NCI-H524 treated with DMSO at 0.1 percent for 48 hours (cell line): Measurements from ENCODE around the gene NAPG.
A peak's percentile ranks its signal among the peaks of the same experiment; 100 is the strongest.
"Not testable (repeated sequence)": the region's sequence is repeated elsewhere in the genome, so short reads cannot be mapped to it uniquely, and the experiment has no call there.

Experiments used
- DNase-seq: peaks from one replicate; lab custom pipeline; 2025; lab: John Stamatoyannopoulos, UW

The NAPG gene

DNA sequence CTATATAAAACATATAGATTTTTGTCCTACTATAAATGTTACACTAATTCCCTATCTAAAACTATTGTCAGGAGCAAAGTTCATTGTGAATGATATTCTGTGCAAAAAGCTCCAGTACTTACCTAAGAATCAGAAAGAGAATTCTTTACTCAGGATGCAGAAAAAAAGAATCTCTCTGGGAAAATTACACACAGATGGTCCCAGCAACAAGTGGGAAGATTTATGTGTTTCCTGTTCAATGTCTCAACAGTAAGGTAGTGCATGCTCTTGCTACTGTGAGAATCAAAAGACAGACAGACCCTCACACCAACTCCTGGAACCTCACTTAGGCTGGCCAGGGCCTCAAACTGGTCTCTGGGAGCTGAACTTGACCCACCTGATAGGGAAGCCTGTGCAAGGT is 11.2 kb upstream of the NAPG start:
- no peak for DNase-seq

DNA sequence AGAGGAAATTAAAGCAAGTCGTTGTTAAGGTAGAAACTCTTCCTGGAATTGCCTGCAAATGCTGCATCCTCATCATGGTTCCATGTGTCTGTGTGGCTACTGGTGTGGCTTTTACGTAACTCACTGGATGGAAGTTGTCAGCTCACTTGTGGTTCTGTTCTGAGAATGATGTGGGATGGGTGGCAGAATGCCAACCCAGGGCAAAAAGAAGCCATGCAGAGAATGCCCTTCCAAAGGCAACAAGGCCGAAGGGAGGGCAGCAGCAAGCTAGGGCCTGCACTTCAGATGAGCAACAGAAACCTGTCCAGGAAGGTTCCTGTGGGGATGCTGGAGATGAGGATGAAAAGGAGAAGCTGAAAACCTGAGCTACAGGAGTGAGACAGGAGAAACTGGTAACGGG is 10.4 kb upstream of the NAPG start:
- no peak for DNase-seq

DNA sequence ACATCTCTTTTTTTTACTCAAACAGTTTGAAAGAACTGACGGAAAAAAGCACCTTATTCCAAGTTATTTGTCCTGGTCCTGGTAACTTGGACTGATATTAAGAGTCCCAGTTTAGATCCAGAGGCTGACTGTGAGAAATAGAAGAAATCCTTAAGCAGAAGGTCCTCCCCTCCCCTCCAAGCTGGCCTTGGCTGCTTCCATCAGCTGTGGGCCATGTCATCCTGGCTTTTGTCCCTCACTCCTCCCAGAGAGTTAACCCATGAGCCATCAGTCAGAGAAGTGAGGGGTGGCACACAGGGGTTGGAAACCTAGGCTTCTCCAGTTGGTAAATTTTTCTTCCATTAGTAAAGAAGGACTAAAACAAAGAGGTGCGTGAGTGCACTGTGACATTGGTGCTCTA is 9.7 kb upstream of the NAPG start:
- DNase-seq, result no peak

DNA sequence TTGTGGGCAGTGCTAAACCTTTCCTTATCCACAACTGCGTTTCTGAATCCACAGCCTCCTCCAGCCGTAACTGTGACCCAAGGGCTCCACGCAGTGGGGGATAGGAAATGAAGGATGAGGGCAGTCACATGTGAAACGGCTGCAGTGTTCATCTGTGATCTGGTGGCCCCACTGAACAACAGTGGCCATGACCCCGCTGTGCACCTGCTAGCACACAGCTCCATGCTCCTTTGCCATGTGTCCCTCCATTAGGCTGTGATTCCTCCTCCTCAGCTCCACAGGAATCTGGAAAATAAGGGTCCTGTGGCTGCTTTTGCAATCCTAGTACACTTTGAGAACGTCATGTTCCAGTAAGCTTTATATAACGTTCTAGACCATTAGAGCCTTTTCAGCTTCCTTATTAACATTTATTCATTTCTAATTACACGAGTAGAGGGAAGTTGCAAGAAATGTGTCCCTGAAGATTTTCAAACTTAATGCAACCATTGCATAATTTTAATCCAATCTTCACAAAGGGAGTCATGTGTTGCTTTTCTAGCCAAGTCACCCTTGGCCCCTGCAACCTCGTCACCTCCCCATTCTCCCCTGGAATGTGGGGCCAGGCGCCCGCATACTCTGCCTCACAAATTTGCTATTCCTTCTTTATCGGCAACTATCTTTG is 7.1 kb upstream of the NAPG start:
- peak; percentile 58 for DNase-seq

DNA sequence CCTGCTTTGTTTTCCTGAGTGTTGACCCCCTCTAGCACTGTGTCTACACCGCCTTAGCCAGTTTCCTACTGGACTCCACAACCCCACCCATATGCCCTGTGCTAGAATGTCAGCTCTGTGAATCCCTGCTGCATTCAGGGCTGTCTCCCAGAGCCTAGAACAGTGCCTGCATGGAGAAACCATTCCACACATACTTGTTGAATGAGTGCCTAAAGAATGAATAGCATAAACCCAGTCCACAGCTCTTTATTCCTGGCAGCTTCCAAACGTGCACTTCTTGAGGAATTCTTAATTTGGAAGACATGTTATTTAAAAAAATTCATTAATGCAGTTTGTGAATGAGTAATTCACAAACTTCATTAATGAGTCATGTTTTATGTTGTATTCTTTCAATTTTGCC is 6.5 kb upstream of the NAPG start:
- DNase-seq, result no peak

DNA sequence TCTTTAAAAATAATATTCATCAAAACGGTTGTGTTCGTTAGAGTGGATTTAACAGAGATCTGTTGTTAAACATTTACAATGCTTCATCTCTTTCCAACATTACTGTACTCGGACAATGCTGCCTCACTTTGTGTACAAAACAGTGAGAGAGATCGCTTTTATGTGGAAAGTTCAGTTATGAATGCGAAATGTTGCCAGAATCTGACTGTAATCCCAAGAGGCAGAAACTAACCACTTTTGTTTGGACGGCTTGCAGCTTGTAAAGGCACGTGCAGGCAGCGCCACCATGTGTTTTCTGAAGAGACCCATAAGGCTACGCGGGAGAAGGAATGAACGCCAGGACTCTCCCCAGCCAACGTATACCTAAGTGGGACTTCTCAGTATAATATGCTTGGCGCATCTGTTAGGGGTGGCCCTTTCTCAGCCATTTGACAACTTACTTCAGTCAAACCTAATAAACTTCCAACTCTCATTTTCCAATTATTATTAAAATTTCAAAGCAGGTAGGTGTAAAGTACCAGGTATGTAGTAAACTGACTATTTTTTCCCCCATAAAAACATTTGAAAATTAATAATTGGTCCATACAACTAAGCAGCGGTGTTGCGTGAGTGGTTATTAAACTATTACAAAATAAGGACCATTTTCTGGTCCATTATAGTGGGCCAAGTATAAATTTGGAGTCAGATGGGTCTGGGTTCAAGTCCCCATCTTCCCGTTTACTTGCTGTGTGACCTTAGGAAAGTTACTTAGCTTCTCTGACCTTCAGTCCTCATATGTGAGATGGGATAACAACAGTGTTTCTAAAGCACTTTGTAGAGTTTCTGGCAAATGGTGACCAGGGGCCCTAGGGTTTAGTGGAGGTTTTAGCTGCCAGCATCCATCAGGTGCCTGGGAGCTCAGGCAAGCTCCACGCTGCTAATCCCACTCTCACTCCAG is 5.6 kb upstream of the NAPG start:
- DNase-seq, result peak; percentile 47

DNA sequence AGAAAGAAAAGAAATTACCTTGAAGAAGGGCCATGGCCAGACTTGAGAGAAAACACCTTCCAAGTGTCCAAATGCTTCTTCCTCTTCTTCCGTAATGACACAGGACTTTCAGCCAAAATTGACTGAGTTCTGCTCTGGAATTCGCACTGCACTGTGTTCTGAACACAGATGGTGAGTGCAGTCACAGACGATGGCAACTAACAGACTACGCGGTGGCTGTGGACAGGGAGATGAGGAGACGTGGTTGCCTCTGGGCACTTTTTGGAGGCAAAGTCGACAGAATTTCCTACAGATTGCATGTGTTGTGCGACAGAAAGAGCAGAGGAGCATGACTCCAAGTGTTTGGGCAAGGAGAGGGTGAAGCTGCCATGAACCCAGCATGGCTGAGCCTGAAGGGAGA is 4.3 kb upstream of the NAPG start:
- DNase-seq, result no peak

DNA sequence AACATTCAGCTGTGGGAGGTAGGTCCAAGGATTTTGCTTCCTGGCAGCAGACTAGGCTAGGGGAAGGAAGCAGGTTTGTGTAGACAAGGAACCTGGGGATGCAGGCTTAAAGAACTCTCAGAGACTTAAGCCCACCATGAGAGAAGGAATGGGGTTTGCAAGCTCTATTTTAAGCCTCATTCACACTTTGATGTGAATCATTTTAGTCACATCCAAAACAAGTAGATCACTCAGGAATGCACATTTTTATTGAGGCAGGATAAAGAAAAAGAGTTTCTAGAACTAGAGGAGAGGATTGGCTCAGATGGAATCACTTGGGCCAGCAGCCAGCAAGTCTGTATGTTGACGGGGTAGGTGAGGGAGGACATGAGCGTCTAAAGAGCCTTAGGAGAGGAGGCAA is 3.3 kb upstream of the NAPG start:
- no peak for DNase-seq

DNA sequence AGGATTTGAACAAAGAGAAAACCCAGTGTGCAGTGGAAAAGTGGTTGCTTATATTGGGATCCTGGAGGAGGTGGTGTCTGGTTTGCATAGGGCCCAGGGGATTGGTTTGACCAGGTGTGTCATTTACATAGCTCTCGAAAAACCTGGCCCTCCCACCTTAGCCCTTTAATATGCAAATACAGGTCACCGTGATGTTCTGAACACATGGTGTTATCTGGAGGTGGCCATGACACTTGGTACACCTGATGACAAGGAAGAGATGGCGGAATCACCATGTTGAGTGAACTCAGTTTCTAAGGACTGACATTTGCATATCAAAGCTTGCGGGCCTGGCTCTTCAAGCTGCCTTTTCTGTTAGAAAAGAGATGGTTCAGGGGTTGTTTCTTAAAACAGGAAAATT is 2.3 kb upstream of the NAPG start:
- no peak for DNase-seq

DNA sequence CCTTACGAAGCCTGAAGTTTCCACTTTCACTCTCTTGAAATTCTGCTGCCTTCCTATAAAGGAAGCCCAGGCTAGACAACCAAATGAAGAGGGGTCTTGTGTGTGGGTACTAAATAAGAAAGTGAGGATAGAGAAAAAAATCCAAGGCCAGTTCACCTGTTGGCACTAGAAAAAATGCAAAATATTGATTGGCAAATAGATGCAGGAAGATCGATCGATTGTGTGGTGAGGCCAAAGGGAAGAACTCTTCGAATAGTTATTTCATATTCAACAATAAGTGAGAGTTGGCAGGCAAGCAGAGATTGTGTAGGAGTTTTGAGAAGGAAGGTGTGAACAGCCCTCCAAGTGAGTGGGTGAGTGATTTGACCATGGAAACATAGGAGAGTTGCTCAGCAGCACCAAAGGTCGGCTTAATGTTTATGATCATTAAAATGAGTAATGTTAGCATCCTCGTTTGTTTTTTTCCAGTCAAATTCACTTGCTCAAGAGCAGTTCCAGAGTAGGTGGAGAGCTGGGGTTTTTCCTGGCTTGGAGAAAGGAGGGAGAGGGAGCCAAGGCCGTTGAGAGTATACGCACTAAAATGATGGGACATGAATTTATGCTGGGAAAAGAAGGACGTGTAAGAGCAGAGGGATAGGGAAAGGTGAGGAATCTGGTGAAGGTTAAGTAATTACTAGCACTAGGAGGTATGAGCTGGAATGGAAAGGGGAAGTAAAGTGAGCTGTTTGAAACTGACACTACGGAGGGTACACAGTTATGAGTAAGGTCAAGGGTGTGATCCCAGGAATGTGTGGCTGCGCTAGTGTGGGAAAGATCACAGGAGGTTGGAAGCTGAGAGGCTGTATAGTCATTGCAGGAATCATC is 1.1 kb upstream of the NAPG start:
- DNase-seq, result no peak

DNA sequence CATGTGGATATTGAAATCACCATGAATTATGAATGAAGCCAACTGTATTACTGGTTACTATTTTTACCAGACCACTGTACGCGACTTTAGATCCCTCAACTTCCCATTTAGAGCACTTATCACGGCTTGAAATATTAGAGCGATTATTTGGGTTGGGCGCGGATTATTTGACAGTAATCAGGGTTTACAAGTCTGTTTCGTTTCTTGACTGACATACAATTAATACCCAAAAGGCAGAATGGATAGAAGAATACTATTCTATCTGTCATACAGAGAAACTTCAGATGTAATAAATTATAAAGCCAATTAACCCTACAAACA is 496 bp upstream of the NAPG start:
- DNase-seq, result no peak

DNA sequence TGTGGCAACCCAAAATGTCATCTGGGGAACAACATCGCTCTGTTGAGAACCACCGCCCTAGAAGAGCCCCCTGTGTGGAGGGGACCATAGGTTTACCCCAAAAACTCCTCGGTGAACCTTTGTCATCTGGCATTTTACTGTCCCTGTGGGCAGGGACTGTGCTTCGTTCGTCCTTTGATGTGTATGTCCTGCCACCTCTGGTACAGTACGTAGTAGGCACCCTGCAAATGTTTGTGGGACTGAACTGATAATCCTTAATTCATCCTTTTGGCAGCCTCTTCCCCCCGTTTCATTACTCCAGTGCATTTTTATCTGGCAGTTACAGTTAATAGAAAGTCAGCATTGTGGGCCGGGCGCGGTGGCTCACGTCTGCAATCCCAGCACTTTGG is 728 bp downstream of the NAPG start:
- no peak for DNase-seq

DNA sequence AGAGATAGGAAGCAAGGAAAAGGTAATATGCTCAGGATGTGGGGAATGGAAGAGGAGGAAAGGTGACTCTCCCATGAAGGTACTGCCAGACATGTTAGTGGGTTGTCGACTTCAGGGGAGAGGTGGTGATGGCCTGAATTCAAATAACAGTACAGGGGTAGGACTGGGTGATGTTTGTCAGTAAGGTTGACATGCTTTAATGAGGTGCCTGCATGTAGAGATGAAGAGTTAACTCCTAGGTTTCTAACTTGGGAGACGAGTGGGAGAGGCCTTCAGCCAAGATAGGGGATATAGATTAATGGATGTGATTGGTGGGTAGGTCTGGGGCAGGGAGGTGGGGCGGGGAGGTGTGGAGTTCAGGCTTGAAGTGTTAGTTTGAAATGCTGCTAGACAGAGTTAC is 2.6 kb downstream of the NAPG start:
- no peak for DNase-seq

DNA sequence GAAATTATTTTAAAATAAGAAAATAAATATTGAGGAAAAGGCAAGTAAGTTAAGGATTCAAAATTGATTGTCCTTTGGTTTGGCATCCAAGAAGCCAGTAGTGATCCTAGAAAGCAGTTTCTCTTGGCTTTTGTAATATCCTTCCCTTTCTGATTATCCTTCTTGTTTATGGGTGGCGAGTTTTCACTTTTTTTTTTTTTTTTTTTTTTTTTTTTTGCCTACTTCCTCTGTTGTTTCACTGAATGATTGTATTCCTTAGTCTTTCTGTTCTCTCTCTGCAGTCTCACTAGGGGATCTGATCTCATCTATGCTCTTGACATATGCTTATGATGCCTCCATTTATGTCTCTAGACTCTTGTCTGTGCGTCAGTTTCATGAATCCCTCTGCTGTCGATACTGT is 4.2 kb downstream of the NAPG start:
- DNase-seq, result no peak

DNA sequence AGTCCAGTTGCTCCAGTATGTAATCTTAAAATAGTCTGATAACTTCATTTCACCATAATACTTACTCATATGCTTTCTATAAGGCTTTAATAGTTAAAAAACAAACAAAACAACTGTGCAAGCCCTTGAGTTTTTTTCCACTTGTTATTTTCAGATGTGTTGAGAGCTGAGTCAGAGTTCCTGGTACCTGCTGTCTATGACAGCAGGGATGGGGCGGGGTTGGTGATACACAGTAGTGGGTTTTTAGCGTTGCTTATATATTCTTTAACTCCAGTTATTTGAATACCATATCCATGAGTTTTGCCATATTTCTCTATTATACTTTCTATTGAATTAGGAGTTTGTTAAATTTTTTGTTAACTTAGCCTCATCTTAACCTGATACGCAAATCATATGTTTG is 5.0 kb downstream of the NAPG start:
- DNase-seq, result no peak

DNA sequence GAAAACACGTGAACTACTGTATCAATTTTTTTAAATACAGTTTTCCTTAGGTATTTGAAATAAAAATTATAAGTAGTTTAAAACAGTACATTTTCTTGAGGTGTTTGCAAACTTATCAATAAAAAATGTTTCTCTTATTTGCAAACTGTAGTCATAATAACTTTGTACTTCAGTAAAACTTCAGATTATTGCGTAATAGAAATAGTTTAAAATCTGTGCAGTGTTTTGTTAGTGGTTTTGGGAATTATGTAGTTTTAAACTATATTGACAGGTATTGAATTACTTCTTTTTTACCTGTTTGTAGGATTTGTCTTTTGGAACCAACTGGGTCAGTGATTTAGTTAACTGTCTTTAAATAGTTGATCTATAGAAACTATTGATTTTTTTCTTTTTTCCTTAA is 7.3 kb downstream of the NAPG start:
- no peak for DNase-seq

DNA sequence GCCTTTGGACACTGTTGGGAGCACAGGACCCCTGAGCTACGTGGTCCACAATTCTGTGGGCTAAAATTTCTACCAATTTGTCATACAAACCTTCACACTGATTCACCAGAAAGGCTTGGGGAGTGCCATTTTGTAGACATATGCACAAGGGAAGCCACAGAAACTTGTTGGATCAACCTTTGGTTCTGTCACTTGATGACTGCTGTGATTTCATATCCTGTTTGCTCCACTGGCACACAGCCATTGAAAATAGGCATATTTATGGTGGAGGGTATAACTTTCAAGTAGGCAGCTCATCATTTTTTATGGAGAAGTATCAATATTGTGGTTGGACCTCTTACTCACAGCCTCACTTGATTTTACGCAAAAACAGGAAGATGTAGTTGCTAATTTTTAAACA is 10.5 kb downstream of the NAPG start:
- no peak for DNase-seq

DNA sequence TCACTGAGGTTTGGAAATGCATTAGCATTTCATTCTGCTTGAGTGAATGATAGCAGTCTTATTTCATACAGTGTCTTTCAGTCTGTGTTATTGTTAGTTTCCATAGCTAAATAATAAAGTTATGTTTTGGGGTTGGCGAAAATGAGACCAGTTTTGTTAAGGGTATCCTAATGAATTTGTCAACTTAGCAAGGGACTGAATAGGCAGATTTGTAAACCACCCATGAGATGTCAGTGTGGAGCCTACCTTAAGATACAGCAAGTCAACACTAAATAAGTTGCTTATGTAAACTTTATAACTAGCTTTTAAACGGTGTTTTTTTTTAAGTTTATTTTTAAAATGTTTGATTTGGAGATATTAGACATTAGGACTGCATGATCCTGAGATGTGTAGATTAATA is 11.9 kb downstream of the NAPG start:
- no peak for DNase-seq

DNA sequence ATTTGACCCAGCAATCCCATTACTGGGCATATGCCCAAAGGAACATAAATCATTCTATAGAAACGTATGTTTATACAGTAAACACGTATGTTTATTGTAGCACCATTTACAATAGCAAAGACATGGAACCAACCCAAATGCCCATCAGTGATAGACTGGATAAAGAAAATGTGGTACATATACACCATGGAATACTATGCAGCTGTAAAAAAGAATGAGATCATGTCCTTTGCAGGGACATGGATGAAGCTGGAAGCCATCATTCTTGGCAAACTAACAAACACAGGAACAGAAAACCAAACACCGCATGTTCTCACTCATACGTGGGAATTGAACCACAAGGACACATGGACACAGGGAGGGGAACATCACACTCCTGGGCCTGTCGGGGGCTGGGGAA is 13.3 kb downstream of the NAPG start:
- DNase-seq, result not testable (repeated sequence)

DNA sequence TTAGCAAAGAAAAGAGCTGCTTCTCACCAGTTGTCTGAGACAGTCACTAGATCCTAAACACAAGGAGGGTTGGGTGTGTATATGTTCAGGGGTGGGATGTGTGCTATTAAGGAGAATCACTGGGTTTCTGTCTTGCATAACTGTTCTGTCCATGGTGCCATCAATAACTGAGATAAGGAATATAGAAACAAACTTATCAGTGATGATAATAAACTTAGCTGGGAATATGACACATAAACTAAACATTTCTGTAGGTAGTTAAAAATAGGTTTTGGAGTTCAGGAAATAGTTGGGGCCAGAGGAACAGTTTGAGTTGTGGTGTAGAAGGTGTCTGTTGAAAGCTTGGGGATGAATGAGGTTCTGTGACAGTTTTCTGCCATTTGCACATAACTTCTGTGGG is 17.4 kb downstream of the NAPG start:
- no peak for DNase-seq

DNA sequence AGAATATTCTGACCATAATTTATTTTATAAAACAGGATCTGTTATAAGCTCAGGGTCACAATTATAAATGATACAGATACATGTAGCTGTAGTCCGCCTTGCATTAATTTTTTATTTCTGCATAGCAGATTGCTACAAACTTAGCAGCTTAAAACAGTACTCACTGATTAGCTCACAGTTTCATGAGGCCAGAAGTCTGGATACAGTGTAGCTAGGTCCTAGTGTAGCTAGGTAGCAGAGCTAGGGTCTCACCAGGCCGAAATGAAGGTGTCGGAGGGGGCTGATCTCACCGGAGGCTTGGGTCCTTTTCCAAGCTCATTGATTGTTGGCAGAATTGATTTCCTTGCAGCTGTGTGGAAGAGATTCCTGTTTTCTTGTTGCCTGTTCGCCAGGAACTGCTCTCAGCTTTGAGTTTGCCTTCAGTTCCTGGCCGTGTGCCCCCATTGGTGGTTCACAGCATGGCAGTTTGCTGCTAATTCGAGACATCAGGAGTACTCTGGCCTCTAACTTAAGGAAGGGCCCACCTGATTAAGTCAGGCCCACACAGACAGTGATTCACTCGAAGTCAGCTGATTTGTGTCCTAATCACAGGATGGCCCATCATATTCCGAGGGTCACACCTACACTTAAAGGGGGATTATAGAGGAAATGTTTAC is 18.4 kb downstream of the NAPG start:
- no peak for DNase-seq

DNA sequence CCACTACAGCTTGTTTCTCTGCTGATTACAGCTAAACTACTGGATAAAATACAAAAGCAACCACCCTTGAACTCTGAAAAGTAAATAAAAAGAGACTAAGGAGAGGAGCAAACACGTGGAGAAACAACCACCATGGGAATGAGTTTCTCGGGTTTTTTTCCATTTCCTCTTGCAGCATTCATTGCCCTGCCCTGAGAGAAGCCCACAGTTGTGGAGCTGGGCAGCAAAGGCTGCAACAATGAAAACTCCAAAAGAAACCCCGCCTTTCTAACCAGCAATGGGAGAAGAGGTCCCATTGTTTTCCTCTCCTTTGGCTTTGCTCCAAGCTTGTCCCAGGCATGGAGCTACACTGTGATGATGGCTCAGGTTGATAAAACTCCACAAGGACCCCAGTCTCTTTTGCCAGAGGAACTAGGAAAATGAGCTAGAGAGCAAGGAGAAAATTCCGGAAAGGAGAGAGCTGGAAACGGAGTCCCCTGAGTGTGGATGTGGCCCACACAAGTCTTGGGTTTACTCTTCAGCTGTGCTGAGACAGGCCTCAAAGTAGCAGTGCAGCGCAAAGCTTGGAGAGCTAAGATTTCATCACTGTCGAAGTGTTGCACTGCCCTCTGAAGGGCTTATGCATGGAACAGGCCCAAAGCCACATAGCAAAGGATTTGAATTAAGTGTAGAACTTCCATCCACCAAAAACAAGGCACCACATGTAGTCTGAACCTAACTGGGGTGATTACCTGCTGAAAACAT is 20.9 kb downstream of the NAPG start:
- DNase-seq, result no peak
